HUES64 (cell line): Measurements from ENCODE around the gene ONECUT3.
"Not testable (repeated sequence)": the region's sequence is repeated elsewhere in the genome, so short reads cannot be mapped to it uniquely, and the experiment has no call there.

Experiments
- H3K27ac ChIP-seq: 2 replicates; pipeline ENCODE4 v1.7.0; 2013; ENCODE audit warnings: low read depth, low read length, inconsistent platforms
- H3K27me3 ChIP-seq: 2 replicates; pipeline ENCODE4 v1.6.1; 2013; ENCODE audit warnings: mild to moderate bottlenecking, low read length; ENCODE audit not compliant: insufficient read depth
- H3K36me3 ChIP-seq: 2 replicates; pipeline ENCODE4 v1.6.1; 2013; ENCODE audit warnings: mild to moderate bottlenecking, low read length; ENCODE audit not compliant: insufficient read depth
- H3K4me1 ChIP-seq: 2 replicates; pipeline ENCODE4 v1.6.1; 2013; ENCODE audit warnings: mild to moderate bottlenecking, low read length, moderate library complexity; ENCODE audit not compliant: insufficient read depth
- H3K4me3 ChIP-seq: 2 replicates; pipeline ENCODE4 v1.5.1; 2013; ENCODE audit warnings: mild to moderate bottlenecking, low read length, moderate library complexity
- H3K9ac ChIP-seq: 2 replicates; pipeline ENCODE4 v1.6.1; 2013; ENCODE audit warnings: mild to moderate bottlenecking, low read depth, low read length
- H3K9me3 ChIP-seq: 2 replicates; pipeline ENCODE4 v1.6.1; 2013; ENCODE audit warnings: low read depth, low read length; ENCODE audit not compliant: insufficient read depth
- WGBS: fragments of 150-250, 120-280 bp; methylation state at CpG from one replicate; pipeline ENCODE4 v1.1.7; 2013; ENCODE audit warnings: missing lambda C conversion rate; 5-methylcytosine and 5-hydroxymethylcytosine counted together

Gene ONECUT3

DNA sequence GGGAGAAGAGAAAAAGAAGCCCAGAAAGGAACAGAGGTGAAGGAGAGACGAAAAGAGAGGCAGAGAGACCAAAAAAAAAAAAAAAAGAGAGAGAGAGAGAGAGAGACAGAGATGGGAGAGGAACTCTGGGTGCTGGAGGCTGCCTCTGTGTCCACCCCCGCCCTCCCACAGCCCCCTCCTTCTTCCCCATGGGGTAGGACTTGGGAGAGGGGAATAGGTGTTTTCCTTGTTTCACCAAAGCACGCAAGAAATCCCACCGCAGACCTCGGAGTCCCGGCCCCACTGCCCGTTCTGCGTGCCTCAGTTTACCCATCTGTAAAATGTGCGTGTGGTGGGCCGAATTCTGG is 4.9 kb downstream of the ONECUT3 start:
- Histone ChIP-seq H3K9ac (no peak overlapping the region), H3K27me3 (peaks cover 98% of the 10 kb centered on the region), H3K36me3 (no peaks in the 10 kb centered on the region), H3K9me3 (no peaks in the 10 kb centered on the region), H3K4me1 (no peaks in the 10 kb centered on the region), H3K27ac (no peak overlapping the region), H3K4me3 (no peak overlapping the region)
- WGBS, result 26% methylated on average over 9 of the region's 10 CpGs

DNA sequence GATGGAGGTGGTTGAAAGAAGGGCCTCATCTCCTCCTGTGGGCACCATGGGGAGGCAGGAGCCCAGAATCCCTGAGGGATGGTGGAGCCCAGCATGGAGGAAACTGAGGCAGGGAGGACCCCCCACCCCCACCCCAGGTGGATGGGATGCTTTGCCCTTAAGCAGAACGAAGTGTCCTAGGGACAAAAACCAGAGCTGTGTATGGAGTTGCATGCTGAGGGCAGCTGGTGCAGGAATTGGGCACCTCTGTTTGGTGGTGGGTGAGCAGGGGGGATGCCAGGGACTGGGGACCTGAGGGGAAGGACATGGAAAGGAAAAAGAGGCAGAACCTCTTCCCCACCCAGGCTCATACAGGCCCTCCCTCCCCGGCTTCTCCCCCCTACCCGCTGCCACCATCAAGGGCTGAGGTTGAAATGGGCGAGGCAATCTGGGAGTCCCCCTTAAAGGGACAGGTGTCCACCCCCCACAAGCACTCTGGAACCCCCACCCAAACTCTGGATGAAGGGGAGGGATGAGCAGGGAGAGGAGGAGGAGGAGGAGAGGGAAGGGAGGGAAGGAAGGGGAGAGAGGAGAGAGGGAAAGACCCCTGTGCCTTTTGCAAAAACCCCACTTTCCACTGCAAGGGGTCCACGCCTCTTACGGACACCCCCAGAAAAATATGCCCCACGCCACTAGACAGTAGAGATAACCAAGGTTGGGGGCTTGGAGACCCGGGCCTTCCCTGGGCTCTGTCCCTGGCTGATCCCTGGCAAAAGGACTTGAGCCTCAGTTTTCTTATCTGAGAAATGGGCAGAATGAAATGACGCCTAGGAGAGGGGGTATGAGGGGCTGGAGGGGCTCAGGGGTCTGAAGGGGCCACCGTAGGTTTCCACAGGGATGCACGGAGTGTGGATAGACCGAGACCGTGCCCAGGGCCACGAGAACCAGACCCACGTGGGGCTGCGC is 5.9 kb downstream of the ONECUT3 start:
- WGBS, result 44% methylated on average over 13 of the region's 16 CpGs
- H3K4me3 ChIP-seq, result no peak overlapping the region
- no peaks in the 10 kb centered on the region for H3K9me3 ChIP-seq
- H3K27ac ChIP-seq, result no peak overlapping the region
- H3K36me3 ChIP-seq, result no peaks in the 10 kb centered on the region
- H3K4me1 ChIP-seq, result no peaks in the 10 kb centered on the region
- H3K9ac ChIP-seq, result no peak overlapping the region
- H3K27me3 ChIP-seq, result peaks cover 99% of the 10 kb centered on the region

DNA sequence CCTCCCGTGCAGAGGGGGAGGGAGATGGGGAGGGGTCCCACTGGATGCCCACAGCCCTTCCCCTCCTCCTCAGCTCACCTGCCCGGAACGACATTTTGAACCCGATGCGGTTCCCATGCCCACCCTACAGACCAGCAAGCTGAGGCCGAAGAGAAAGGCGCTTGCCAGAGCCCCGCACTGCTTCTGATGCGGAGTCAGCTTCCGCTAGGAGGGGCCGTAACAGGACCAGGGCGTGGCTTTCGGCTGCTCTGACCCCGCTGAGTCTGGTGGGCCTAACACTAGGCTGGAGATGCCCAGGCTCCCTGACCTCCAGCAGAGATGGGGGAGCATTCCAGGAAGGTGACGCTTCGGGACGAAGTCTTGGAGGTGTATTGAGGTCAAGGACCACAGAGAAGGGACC is 6.7 kb downstream of the ONECUT3 start:
- H3K9me3 ChIP-seq, result no peaks in the 10 kb centered on the region
- 7% methylated on average over 16 of the region's 17 CpGs for WGBS
- H3K9ac ChIP-seq, result no peak overlapping the region
- no peak overlapping the region for H3K4me3 ChIP-seq
- peaks cover 100% of the 10 kb centered on the region for H3K27me3 ChIP-seq
- no peaks in the 10 kb centered on the region for H3K36me3 ChIP-seq
- H3K27ac ChIP-seq, result no peak overlapping the region
- H3K4me1 ChIP-seq, result no peaks in the 10 kb centered on the region

DNA sequence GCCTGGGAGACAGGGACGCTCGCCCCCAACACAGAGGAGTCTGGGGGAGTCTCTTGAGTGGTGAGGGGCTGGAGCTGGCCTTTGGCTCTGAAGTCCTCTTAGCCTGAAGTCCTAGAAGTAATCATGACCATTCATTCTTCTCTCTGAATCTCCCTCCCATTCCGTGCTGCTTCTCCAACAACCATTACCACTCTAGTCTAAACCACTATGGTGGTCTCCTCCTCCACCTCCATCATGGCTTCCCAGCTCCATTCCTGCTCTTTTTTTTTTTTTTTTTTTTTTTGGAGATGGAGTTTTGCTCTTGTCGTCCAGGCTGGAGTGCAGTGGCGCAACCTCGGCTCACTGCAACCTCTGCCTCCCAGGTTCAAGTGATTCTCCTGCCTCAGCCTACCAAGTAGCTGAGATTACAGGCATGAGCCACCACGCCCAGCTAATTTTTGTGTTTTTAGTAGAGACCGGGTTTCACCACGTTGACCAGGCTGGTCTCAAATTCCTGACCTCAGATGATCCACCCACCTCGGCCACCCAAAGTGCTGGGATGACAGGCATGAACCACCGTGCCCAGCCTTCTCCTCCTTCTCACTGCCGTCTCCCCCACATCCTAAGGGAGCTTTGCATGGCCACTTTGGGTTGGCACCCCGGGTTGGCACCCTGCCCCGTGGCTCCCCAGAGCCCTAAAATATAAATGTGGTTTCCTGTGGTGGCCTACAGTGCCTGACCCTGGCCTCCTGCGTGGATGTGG is 7.7 kb downstream of the ONECUT3 start:
- not testable (repeated sequence) for H3K9ac ChIP-seq, H3K4me1 ChIP-seq, H3K4me3 ChIP-seq, H3K27ac ChIP-seq, H3K9me3 ChIP-seq, H3K36me3 ChIP-seq
- 23% methylated on average over 14 of the region's 15 CpGs for WGBS
- H3K27me3 ChIP-seq, result peaks cover 100% of the 10 kb centered on the region

DNA sequence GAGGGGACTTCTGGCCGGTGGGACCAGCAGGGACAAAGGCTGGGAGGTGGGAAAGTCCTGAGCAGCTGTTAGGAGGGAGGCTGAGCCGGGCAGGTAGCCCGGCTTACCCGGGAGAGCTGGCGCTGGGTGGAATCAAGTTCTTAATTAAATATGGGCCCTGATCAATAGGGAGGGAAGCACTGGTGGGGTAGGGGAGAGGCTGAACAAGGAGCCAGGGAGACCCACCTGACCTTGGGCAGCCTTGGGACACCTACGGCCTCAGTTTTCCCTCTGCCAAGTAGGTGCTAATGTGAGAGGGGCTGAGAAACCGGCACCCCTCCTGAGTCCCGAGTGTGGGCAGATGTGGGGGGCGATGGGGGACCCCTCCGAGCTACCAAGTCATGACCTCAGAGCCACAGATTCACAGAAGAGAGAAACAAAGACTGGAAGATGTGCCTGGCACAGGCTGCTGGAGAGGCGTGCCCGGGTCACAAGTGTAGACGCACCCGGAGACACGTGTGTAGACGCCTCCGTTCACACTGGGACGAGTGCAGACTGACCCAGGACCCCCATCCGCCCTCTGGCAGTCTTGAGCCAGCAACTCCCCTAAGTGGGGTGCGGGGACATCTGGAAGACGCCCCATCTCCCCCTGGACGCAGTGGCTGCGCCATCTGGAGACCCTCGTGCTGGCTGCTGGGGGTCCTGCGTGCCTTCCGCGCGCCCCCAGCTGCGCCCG is 8.4 kb downstream of the ONECUT3 start:
- no peak overlapping the region for H3K27ac ChIP-seq
- H3K4me1 ChIP-seq, result no peaks in the 10 kb centered on the region
- 16% methylated on average over 30 of the region's 30 CpGs for WGBS
- no peaks in the 10 kb centered on the region for H3K9me3 ChIP-seq
- H3K27me3 ChIP-seq, result peaks cover 100% of the 10 kb centered on the region
- no peak overlapping the region for H3K4me3 ChIP-seq
- H3K36me3 ChIP-seq, result no peaks in the 10 kb centered on the region
- H3K9ac ChIP-seq, result no peak overlapping the region

DNA sequence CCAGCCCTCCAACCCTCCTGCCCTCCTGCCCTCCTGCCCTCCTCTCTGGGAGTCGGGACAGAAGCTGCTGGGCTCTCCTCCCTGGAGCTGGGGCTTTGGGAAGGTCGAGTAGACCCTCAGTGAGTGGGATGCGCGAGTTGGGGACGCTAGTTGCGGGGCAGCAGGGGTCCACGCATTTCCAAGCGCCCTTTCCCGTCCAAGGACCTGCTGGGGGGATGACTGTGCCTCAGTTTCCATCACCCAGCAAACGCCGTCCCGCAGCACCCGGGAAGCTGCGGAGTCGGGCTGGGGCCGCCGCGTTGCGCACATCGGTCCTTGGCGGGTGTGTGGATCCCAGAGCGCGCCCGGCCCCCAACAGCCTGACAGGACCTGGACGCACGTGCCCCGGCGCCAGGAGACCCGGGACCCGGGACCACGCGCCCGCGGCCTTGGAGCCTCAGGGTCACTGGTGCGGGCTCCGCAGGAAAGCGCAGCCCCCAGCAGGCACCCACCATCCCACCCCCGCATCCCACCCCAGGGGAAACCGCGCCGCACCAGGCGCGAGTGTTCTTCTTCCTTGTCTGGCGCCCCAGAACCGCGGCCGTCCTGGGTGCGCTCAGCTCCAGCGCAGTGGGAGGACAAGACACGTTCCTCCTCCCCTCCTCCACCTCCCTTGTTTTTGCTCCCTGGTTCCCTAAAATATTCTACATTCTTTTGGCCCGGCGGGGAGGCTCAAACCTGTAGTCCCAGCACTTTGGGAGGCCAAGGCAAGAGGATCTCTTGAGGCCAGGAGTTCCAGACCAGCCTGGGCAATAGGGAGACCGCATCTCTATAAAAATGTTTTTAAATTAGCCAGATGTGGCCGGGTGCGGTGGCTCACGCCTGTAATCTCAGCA is 9.2 kb downstream of the ONECUT3 start:
- H3K4me1 ChIP-seq, result 0 out of 2 replicates have a peak, but pooled peaks cover 4% of the 10 kb centered on the region
- H3K9me3 ChIP-seq, result no peaks in the 10 kb centered on the region
- H3K9ac ChIP-seq, result no peak overlapping the region
- H3K4me3 ChIP-seq, result no peak overlapping the region
- 13% methylated on average over 56 of the region's 56 CpGs for WGBS
- peaks cover 100% of the 10 kb centered on the region for H3K27me3 ChIP-seq
- H3K36me3 ChIP-seq, result no peaks in the 10 kb centered on the region
- no peak overlapping the region for H3K27ac ChIP-seq

DNA sequence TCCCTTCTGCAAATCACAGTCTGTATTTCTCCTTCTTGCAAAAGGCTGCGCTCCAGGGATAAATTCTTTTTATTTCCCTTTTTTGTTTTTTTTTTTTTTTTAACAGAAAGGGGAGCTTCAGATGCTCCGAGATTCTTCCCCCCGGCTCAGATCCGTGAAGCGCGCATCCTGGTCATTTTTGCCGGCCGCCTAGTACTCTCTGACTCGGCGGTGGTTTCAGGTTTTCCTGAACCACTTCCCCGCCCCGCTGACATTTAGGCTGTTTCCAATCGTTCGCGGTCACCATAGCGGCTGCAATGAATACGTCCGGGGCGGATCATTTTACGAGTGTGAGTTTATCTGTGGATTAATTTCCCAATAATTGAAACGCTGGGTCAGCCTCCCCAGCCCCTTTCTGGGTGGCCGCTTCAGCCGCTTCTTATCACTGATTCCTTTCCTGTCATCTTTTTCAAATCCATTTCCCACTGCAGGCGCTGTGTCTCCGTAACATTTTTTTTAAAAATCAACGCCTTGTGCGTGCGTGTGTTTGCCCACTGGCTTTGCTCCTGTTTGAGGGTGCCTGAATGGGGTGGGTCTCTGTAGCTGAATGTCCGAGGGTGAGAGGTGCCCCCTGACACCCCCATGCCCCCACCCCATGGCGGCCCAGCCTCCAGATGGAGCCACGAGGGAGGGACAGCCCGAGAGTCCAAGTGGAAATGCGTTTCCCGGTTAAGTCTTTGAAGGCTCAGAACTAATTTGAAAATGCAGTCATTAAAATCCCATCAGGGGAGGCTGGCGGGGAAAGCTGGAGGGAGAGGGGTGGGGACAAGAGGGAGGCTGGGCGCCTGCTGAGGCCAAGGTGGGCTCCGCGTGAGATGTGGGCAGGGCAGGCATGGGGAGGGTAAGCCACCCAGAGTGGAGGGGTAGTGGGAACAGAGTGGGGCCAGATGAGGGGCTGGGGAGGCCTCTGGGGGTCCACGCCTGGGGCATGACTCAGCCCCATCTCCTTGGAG is 10.6 kb downstream of the ONECUT3 start:
- Histone ChIP-seq H3K4me3 (no peak overlapping the region), H3K9me3 (no peaks in the 10 kb centered on the region), H3K27me3 (peaks cover 100% of the 10 kb centered on the region), H3K4me1 (0 out of 2 replicates have a peak, but pooled peaks cover 4% of the 10 kb centered on the region), H3K27ac (no peak overlapping the region), H3K9ac (no peak overlapping the region), H3K36me3 (no peaks in the 10 kb centered on the region)
- 19% methylated on average over 38 of the region's 39 CpGs for WGBS

DNA sequence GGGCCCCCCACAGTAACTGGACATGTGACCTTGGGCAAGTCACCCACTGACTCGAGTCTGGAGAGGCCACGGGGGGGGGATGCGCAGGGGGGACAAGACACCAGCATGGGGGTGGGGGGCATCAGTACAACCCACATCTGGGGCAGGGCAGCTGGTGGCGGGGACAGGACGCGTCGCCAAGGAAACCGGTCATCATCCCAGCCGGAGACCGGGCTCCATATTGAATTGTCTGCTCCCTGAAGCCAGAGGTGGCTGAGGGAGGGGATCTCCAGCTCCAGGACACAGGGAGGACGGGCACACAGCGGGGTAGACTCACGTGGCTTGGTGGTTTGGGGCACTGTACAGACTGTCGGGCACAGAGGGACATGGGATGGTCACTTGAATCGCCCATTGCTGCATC is 11.4 kb downstream of the ONECUT3 start:
- H3K9me3 ChIP-seq, result no peaks in the 10 kb centered on the region
- WGBS, result 22% methylated on average over 15 of the region's 15 CpGs
- H3K9ac ChIP-seq, result no peak overlapping the region
- H3K4me1 ChIP-seq, result 0 out of 2 replicates have a peak, but pooled peaks cover 4% of the 10 kb centered on the region
- H3K36me3 ChIP-seq, result no peaks in the 10 kb centered on the region
- no peak overlapping the region for H3K27ac ChIP-seq
- H3K4me3 ChIP-seq, result no peak overlapping the region
- H3K27me3 ChIP-seq, result peaks cover 100% of the 10 kb centered on the region

DNA sequence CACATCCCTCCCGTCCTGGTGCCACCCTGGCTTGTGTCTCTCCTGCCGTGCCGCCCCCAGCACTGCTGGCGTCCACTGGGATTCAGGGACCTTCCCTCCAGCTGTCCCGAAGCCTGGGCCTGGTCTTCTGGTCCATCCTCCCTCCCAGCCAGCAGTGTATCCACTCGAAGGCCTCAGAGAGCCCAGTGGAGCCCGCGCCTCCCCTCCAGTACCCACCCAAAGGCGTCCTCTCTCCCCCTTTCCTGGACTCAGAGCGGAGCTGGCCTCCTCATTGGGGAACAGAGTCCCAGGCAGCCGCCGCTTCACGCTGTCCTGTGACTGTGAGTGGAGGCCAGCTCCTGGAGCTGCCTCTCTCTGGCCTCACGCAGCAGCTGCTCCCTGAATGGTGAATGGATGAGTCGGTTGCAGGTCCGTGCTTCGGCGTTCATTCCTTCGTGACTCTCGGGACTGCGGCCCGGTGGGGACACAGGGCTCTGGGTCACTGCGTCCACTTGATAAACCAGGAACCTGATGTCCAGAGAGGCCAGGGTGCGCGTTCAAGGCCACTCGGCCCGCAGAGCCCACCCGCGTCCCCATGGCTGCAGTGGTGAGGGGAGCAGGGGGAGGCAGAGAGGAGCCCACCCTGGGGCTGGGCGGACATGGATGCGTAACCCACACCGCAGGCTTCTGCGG is 12.1 kb downstream of the ONECUT3 start:
- H3K9me3 ChIP-seq, result no peaks in the 10 kb centered on the region
- peaks cover 98% of the 10 kb centered on the region for H3K27me3 ChIP-seq
- no peak overlapping the region for H3K4me3 ChIP-seq
- no peak overlapping the region for H3K27ac ChIP-seq
- H3K4me1 ChIP-seq, result 0 out of 2 replicates have a peak, but pooled peaks cover 4% of the 10 kb centered on the region
- H3K9ac ChIP-seq, result no peak overlapping the region
- 25% methylated on average over 33 of the region's 33 CpGs for WGBS
- H3K36me3 ChIP-seq, result no peaks in the 10 kb centered on the region
